HS-5 (cell line): Measurements from ENCODE around the gene COX5B.
"Not testable (repeated sequence)": the region's sequence is repeated elsewhere in the genome, so short reads cannot be mapped to it uniquely, and the experiment has no call there.

Source experiments
- DNase-seq: peaks from one replicate; pipeline ENCODE4 v3.0.0-alpha.2; 2012; ENCODE audit warnings: low read depth

COX5B gene

DNA sequence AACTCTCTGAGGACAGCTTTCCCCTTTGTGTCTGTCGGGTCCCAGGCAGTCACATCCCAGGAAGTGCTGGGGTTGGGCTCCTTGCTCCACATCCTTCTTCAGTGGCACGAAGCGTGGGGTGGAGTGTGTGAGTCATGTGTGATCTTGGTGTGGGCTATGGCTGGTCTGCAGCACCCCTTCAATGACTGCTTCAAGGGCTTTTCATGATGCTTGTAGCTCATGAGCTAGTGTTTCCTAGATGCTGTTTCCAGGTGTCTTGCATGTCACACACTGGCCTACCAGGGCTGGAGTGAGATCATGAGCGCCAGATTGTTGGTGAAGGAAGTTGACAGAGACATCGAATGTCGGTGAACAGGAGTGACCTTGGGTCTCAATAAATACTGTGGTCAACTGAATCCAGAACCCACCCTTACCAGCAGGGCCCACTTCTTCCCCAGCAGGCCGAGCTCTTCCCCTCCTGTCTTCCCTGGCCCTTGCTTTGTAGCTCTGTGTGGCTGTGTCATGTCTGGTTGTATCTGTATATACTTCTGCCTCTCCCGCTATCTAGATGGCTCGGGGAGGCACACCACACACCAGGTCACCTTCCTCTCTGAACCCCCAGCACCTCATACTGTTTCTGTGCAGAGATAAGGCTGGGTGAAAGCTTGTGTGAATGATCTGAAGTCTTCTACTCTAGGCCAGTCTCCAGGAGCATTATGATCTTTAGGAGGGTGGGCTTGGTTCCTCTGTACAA, 27.5 kb downstream of the COX5B start:
- DNase-seq, result no peak

DNA sequence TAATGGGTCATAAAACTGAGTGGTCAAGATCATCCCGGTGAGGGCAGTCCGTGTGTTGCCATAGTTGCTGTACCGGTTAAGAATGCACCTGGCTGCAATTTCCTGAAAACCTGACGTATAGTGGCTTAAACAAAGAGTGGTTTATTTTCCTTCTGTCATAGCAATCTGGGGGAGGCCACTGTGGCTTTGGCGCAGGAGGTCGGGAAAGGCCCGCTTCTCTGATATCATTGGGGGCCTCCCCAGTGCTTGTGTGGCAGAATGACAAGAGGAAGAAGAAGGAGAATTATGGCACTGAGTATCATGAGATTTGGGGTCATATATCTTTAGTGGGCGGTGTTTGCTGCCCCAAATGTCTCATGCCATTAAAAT, 28.0 kb downstream of the COX5B start:
- DNase-seq, result no peak

DNA sequence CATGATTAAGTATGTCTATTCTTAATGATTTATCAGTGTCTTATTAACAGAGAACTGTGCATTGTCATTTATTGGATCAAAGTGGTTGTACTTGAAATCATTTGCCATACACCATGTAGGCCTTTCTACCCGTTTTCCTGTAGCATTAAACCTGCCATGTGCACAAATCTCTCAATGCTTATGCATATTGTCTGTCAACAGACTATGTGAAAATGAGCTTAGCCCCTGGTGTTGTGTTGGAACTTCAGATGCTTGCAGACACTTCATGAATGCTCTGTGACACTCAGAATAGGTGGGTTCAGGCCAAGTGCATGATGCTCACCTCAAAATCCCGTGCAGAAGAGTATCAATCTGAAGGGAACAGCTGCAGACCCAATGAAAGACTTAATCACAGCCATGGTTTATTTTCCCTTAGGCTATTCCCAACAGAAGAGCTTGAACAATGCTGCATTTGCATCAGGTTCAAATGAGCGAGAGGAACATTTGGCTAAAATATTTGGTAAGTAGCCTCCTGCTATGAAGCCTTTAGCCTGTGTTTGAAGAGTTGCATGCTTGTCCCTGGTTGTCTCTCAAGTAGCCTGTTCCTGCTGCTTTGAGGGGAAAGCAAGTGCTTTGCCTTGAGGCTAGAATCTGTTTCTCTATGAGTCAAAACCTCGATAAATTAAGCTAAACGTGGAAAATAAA, 29.7 kb downstream of the COX5B start:
- DNase-seq, result no peak

DNA sequence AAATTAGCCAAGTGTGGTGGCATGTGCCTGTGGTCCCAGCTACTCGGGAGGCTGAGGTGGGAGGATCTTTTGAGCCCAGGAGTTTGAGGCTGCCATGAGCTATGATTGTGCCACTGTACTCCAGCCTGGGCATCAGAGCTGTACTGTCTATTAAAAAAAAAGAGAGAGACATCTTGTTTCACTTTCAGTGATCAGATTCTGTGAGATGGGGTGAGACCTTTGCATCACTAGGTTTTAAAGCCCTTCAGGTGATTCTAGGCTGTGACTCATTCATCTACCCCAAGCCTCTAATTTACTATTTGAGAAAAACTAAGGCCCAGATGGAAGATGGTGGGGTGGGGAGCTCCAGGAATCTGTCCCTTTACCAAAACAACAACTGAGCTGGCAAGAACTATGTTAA, 30.8 kb downstream of the COX5B start:
- DNase-seq, result no peak

DNA sequence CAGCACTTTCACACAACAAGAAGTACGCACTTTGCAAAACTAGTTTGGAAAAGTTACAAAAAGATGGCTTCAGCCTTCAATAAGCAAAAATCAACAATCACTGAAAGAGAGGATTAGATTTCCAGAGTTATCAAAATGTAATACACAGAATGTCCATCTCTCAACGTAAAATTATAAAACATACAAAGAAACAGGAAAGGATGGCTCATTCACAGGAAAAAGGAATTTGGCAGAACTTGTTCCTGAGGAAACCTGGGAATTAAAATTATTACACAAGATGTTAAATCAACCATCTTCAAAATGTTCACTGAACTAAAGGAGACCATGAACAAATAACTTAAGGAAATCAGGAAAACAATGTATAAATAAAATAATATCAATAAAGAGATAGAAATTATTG, 31.6 kb downstream of the COX5B start:
- no peak for DNase-seq

DNA sequence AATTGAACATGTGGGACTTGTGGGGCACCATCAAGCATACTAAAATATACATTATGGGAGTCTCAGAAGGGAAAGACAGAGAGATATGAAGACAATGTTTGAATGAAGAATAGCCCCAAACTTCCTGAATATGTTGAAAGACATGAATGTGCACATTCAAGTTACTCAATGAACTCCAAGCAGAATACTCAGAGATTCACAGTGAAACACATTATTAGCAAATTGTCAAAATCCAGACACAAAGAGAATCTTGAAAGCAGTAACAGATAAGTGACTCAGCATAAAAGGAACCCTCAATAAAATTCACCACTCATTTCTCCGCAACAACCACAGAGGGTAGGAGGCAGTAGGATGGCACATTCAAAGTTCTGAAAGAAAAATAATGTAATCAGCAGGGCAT, 32.4 kb downstream of the COX5B start:
- no peak for DNase-seq

DNA sequence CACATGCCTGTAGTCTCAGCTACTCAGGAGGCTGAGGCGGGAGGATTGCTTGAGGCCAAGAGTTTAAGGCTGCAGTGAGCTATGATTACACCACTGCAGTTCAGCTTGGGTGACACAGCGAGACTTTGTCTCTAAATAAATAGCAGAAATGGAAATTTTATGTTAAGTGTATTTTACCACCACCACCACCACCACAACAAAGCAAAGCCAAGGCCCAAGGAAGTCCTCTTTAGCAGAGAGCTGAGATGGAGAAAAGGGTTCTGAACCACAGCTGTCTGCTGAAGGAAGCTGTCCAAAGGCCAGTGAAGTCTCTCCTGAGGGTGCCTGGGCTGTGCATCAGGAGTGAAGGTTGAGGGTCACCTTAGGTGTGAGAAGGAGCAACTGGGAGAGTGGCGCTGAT, 41.4 kb downstream of the COX5B start:
- not testable (repeated sequence) for DNase-seq

DNA sequence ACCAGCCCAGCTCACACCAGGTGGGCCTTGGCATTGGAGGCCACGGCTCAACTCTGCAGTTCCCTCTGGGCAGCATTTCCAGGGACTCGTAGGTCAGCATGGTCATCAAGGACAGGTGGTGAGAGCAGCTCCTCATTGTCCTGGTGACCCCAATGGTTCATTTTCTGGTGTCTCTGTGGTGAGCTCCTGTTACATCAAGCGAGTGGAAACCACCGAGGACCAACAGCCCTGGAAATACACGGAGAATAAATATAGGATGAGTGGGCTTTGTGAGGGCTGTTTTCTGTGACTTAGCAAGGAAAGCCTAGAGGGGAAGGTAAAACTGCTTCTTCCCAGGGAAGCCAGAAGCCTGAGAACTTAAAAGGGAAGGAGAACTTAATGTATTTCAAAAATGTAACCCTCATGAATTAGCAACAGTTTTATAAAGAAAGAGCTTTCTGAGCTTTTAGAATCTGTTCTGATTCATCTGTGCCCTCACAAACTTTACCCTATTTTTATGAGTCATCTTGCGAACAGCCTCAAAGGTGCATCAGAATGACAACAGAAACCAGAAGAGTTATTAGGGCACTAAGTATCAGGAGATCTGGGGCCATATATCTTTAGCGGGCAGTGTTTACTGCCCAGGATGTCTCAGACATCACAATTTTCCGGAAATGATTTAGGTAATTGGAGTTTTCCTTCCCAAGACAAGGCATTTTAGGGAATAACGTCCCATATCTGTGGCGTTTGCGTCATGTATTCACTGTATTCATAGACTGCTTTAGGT, 42.4 kb downstream of the COX5B start:
- no peak for DNase-seq

DNA sequence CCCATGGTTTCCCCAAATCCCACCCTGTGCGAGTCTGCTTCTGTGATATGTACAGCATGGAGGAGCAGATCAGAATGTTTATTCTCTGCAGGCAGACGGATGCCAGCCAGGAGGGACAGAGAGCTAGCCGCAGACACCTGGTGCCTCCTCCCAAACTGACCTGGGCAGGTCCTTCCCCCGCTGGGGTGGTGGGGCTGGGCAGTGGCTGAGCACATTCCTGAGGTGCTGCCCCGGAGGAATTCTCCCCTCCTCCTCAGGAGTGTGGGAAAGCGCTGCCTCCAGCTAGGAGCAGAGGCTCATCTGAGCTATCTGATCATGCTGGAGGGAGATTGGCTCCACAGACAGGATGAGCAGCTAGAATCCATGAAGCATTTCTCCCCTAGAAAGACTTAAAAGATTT, 45.3 kb downstream of the COX5B start:
- DNase-seq, result no peak

DNA sequence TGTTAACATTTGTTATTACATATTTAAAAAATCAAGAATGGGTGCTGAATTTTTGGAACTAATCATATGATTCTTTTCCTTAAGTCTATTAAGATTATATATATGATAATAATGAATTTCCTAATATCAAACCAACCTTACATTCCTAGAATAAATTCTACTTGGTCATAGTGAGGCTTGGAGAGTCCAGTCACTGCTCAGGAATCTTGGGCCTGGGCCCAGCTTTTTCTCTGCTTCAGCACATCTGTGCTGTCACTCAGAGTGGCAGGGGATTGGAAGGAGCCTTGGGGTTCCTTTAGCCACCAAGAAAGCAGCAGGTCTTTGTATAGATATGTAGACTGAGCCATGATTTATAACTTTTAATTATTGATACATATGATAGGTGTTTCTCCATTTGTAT, 47.6 kb downstream of the COX5B start:
- peak; percentile 39 for DNase-seq

DNA sequence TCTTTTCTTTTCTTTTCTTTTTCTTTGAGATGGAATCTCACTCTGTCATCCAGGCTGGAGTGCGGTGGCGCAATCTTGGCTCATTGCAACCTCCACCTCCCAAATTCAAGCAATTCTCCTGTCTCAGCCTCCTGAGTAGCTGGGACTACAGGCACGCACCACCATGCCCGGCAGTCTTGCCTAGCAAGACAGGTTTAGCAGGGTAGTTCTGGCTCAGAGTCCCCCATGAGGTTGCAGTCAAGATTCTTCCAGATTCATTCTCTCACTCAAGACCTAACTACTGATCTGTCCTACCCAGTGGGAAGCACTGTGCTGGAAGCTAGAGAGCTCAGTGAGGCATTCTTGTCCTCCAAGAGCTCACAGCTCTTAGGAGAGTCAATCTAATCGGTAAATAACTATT, 49.9 kb downstream of the COX5B start:
- no peak for DNase-seq

DNA sequence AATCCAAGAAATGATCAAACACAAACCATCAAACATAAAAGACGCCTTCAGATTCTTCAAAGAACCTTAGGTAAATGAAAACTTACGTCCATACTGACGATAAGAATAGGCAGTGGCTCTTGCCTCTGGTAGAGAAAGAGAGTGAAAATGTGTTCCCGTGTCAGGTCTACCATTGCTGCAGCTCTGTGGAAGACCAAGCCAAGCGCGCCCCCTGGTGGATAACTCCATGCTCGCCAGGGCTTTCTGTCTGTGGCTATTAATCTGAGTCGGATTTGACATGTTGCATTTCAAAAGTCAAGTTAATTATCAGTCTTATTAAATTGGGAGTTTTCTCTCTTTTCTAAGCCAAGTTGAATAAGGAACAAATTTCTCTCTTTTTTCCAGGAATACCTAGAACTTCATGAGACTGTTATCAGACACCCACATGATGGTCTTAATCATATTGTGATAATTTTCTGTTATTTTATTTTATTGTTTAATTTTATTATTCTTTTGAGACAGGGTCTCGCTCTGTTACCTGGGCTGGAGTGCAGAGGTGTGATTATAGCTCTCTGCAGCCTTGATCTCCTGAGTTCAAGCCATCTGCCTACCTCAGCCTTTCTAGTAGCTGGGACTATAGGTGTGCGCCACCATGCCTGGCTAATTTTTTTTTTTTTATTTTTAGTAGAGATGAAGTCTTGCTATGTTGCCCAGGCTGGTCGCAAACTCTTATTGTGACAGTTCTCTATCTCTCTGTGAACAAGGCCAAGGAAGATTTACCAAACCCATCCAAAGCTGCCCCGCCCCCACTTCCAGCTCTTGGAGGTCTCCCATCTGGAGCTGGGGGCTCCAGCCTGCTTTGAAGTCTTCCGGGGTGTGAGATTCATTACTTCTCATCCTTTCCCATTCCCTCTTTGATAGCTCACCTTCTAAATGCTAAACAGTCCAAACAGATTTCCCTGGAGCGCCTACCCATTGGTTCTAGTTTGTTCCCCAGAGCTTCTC, 51.7 kb downstream of the COX5B start:
- DNase-seq, result peak; percentile 85
